ENCODE results near the gene CELA1. TPM values are rescaled to one million over a fixed set of nuclear protein-coding genes. Genes with fewer than 3 reads are reported as not detected.
"Not testable (repeated sequence)": the region's sequence is repeated elsewhere in the genome, so short reads cannot be mapped to it uniquely, and the experiment has no call there.

The CELA1 gene
- polyA plus RNA-seq, 1 donor: not detected

- Histone ChIP-seq H3K27ac (ENCODE audit: low read length) (no peak overlapping the region), H3K36me3 (ENCODE audit: control insufficient read depth, insufficient read depth, low read length) (no peaks in the 10 kb centered on the region), H3K9me3 (ENCODE audit: control insufficient read depth, low read depth, low read length) (no peaks in the 10 kb centered on the region), H3K4me3 (ENCODE audit: low read length) (no peak overlapping the region), H3K27me3 (ENCODE audit: control insufficient read depth, insufficient read depth, low read length) (no peaks in the 10 kb centered on the region), H3K4me1 (ENCODE audit: control insufficient read depth, insufficient read depth, low read length) (no peaks in the 10 kb centered on the region)
- DNase-seq: no peak
- WGBS (ENCODE audit: insufficient coverage, low lambda C conversion rate): no CpG with 5 or more reads among the region's 2 CpGs
Observed at GRCh38 chr12:51343201-51343600, 3.3 kb downstream of the CELA1 start.

GRCh38 chr12:51342416-51342815 is 4.1 kb downstream of the CELA1 start:
- WGBS (ENCODE audit: insufficient coverage, low lambda C conversion rate): no CpG with 5 or more reads among the region's 10 CpGs
- no peaks in the 10 kb centered on the region for H3K36me3 ChIP-seq (ENCODE audit: control insufficient read depth, insufficient read depth, low read length)
- no peak overlapping the region for H3K27ac ChIP-seq (ENCODE audit: low read length)
- DNase-seq: no peak
- no peaks in the 10 kb centered on the region for H3K27me3 ChIP-seq (ENCODE audit: control insufficient read depth, insufficient read depth, low read length)
- H3K4me1 ChIP-seq (ENCODE audit: control insufficient read depth, insufficient read depth, low read length): no peaks in the 10 kb centered on the region
- H3K4me3 ChIP-seq (ENCODE audit: low read length): no peak overlapping the region
- no peaks in the 10 kb centered on the region for H3K9me3 ChIP-seq (ENCODE audit: control insufficient read depth, low read depth, low read length)

DNA sequence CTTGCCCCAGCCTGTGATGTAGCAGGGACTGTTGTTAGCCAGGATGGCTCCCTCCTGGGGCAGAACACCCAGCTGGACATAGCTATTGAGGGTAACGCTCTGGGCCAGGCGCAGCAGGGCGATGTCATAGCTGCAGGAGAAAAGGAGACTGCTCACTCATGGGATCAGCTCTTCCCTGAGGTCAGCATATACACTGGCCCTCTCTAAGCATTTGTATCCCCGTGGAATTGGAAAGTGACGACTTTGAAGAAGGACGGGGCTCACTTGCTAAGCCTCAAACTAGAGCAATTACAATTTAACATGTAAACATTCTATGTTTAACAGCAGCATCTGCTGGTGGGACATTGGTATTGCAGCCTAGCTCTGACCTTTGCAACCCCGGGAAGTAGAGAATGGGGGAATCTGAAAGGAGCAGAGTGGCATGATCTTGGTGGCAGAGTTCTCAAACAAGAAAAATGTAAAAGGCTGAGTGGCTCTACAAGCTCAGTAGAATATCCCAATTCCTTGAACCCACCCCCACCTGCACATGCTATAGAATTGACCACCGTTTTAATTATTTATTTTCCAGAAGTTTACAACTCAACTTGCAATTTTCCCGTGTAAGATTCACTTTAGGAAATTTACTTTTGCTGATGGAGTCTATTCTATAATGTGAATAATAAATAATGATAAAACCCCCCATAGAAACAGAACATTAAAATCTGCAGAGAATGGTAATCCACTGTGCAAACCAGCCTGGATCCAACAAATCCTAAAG is 5.0 kb downstream of the CELA1 start:
- WGBS (ENCODE audit: insufficient coverage, low lambda C conversion rate): 100% methylated on average over 1 of the region's 9 CpGs
- Histone ChIP-seq H3K4me1 (ENCODE audit: control insufficient read depth, insufficient read depth, low read length) (no peaks in the 10 kb centered on the region), H3K36me3 (ENCODE audit: control insufficient read depth, insufficient read depth, low read length) (no peaks in the 10 kb centered on the region), H3K27ac (ENCODE audit: low read length) (no peak overlapping the region), H3K4me3 (ENCODE audit: low read length) (no peak overlapping the region), H3K27me3 (ENCODE audit: control insufficient read depth, insufficient read depth, low read length) (no peaks in the 10 kb centered on the region), H3K9me3 (ENCODE audit: control insufficient read depth, low read depth, low read length) (no peaks in the 10 kb centered on the region)
- peak; percentile 69 to 79 for DNase-seq

GRCh38 chr12:51339750-51340149 is 6.7 kb downstream of the CELA1 start:
- no peak for DNase-seq
- no peaks in the 10 kb centered on the region for H3K36me3 ChIP-seq (ENCODE audit: control insufficient read depth, insufficient read depth, low read length)
- H3K9me3 ChIP-seq (ENCODE audit: control insufficient read depth, low read depth, low read length): no peaks in the 10 kb centered on the region
- H3K27ac ChIP-seq (ENCODE audit: low read length): no peak overlapping the region
- H3K4me3 ChIP-seq (ENCODE audit: low read length): no peak overlapping the region
- no peaks in the 10 kb centered on the region for H3K27me3 ChIP-seq (ENCODE audit: control insufficient read depth, insufficient read depth, low read length)
- 60% methylated on average over 1 of the region's 6 CpGs for WGBS (ENCODE audit: insufficient coverage, low lambda C conversion rate)
- peaks cover 5% of the 10 kb centered on the region for H3K4me1 ChIP-seq (ENCODE audit: control insufficient read depth, insufficient read depth, low read length)

DNA sequence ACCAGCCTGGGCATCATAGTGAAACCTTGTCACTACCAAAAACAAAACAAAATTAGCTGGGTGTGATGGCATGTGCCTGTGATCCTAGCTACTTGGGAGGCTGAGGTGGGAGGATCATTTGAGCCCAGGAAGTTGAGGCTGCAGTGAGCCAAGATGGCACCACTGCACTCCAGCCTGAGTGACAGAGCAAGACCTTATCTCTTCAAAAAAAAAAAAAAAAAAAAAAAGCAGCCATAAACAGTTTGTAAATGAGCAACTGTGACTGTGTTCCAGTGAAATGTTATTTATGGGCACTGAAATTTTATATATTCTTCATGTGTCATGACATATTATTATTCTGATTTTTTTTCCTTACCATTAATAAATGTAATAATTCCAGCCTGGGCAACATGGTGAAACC is 9.1 kb downstream of the CELA1 start:
- DNase-seq; H3K9me3 ChIP-seq (ENCODE audit: control insufficient read depth, low read depth, low read length); H3K27ac ChIP-seq (ENCODE audit: low read length); H3K4me3 ChIP-seq (ENCODE audit: low read length); H3K4me1 ChIP-seq (ENCODE audit: control insufficient read depth, insufficient read depth, low read length); H3K36me3 ChIP-seq (ENCODE audit: control insufficient read depth, insufficient read depth, low read length); H3K27me3 ChIP-seq (ENCODE audit: control insufficient read depth, insufficient read depth, low read length): not testable (repeated sequence)

DNA sequence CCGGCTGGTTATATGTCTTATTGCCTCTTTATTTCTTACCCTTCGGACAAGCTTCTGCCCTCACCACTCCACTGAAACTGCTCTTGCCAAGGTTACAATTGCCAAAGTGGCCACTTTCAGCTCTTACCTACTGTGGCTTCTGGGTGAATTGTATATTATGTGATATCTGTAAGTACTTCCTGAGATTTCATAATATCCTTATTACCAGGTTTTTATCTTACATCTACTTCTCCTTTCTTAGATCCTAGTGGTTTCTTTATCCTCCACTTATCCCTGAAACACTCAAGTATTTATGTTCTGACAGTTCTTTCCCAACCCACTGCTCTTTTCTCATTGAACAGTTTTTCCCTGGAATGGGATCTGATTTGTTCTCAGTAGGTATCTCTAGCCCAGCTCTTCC is 10.5 kb downstream of the CELA1 start:
- DNase-seq: no peak
- WGBS (ENCODE audit: insufficient coverage, low lambda C conversion rate): no CpG with 5 or more reads among the region's 2 CpGs
- no peaks in the 10 kb centered on the region for H3K36me3 ChIP-seq (ENCODE audit: control insufficient read depth, insufficient read depth, low read length)
- H3K9me3 ChIP-seq (ENCODE audit: control insufficient read depth, low read depth, low read length): no peaks in the 10 kb centered on the region
- H3K4me1 ChIP-seq (ENCODE audit: control insufficient read depth, insufficient read depth, low read length): peaks cover 7% of the 10 kb centered on the region
- H3K27ac ChIP-seq (ENCODE audit: low read length): no peak overlapping the region
- H3K4me3 ChIP-seq (ENCODE audit: low read length): no peak overlapping the region
- no peaks in the 10 kb centered on the region for H3K27me3 ChIP-seq (ENCODE audit: control insufficient read depth, insufficient read depth, low read length)

DNA sequence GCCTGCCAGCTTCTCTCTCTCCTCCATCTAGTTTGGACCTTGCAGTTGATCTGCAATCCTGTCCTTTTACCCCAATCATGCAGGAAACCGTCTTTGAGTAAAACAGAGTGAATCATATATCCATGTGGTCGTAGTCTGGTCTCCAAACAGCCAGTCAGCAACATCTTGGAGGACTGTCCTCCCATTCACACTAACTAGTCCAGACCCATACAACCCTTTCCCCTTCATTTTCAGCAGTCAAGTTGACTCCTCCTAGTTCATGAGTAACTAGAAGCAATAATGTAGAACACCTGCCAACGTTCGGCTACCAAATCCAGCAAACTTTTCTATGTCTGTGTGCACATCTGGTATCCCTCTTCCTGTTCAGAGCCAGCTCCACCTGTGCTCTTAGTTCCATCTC is 11.7 kb downstream of the CELA1 start:
- Histone ChIP-seq H3K9me3 (ENCODE audit: control insufficient read depth, low read depth, low read length) (no peaks in the 10 kb centered on the region), H3K4me3 (ENCODE audit: low read length) (no peak overlapping the region), H3K27me3 (ENCODE audit: control insufficient read depth, insufficient read depth, low read length) (no peaks in the 10 kb centered on the region), H3K4me1 (ENCODE audit: control insufficient read depth, insufficient read depth, low read length) (peaks cover 7% of the 10 kb centered on the region), H3K27ac (ENCODE audit: low read length) (no peak overlapping the region), H3K36me3 (ENCODE audit: control insufficient read depth, insufficient read depth, low read length) (no peaks in the 10 kb centered on the region)
- WGBS (ENCODE audit: insufficient coverage, low lambda C conversion rate): no CpG with 5 or more reads among the region's 4 CpGs
- peak in 1 of 2 donors; percentile 26 for DNase-seq

DNA sequence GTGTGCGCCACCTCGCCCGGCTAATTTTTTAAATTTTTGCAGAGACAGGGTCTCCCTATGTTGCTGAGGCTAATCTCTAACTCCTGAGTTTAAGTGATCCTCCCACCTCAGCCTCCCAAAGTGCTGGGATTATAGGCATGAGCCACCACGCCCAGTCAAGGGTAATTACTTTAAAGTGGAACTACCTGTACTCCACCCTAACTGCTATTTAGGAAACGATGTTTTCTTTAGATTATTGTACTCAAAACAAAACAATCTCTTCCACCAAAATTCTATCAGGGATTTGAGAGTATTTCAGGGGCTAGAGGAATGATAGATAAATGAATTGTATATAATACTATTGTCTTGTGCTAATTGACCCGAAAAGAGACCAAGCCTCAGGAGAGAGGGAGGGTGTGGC is 12.9 kb downstream of the CELA1 start:
- H3K4me3 ChIP-seq (ENCODE audit: low read length): no peak overlapping the region
- DNase-seq: no peak
- peaks cover 7% of the 10 kb centered on the region for H3K4me1 ChIP-seq (ENCODE audit: control insufficient read depth, insufficient read depth, low read length)
- WGBS (ENCODE audit: insufficient coverage, low lambda C conversion rate): 63% methylated on average over 2 of the region's 6 CpGs
- H3K9me3 ChIP-seq (ENCODE audit: control insufficient read depth, low read depth, low read length): no peaks in the 10 kb centered on the region
- H3K27me3 ChIP-seq (ENCODE audit: control insufficient read depth, insufficient read depth, low read length): no peaks in the 10 kb centered on the region
- H3K27ac ChIP-seq (ENCODE audit: low read length): no peak overlapping the region
- no peaks in the 10 kb centered on the region for H3K36me3 ChIP-seq (ENCODE audit: control insufficient read depth, insufficient read depth, low read length)

GRCh38 chr12:51330186-51330585 is 16.3 kb downstream of the CELA1 start:
- Histone ChIP-seq H3K4me3 (ENCODE audit: low read length) (no peak overlapping the region), H3K4me1 (ENCODE audit: control insufficient read depth, insufficient read depth, low read length) (peaks cover 7% of the 10 kb centered on the region), H3K36me3 (ENCODE audit: control insufficient read depth, insufficient read depth, low read length) (no peaks in the 10 kb centered on the region), H3K27ac (ENCODE audit: low read length) (no peak overlapping the region), H3K27me3 (ENCODE audit: control insufficient read depth, insufficient read depth, low read length) (no peaks in the 10 kb centered on the region), H3K9me3 (ENCODE audit: control insufficient read depth, low read depth, low read length) (no peaks in the 10 kb centered on the region)
- no peak for DNase-seq

DNA sequence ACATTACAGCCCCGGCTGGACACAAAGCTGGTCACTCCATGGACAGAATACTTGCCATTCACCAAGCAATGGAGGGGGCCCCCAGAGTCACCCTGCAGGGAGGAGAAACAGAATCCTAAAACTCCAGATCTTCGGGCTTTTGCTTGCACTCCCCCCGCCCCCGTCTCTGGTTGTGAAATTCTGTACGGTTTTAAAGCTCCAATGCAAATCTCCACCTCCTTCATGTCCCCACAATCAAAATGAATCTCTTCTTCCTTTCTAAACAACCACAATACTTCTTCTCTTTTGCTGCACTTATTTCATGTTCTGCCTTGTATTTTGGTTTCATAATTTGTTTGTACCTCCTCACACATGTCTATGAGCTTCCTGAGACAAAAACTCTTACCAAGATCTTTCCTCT is 16.7 kb downstream of the CELA1 start:
- H3K27me3 ChIP-seq (ENCODE audit: control insufficient read depth, insufficient read depth, low read length): no peaks in the 10 kb centered on the region
- H3K4me3 ChIP-seq (ENCODE audit: low read length): no peak overlapping the region
- no peaks in the 10 kb centered on the region for H3K36me3 ChIP-seq (ENCODE audit: control insufficient read depth, insufficient read depth, low read length)
- no peaks in the 10 kb centered on the region for H3K9me3 ChIP-seq (ENCODE audit: control insufficient read depth, low read depth, low read length)
- no peak overlapping the region for H3K27ac ChIP-seq (ENCODE audit: low read length)
- H3K4me1 ChIP-seq (ENCODE audit: control insufficient read depth, insufficient read depth, low read length): peaks cover 2% of the 10 kb centered on the region
- no peak for DNase-seq
- no CpG with 5 or more reads among the region's 5 CpGs for WGBS (ENCODE audit: insufficient coverage, low lambda C conversion rate)

- Histone ChIP-seq H3K27me3 (ENCODE audit: control insufficient read depth, insufficient read depth, low read length) (no peaks in the 10 kb centered on the region), H3K4me1 (ENCODE audit: control insufficient read depth, insufficient read depth, low read length) (no peaks in the 10 kb centered on the region), H3K4me3 (ENCODE audit: low read length) (no peak overlapping the region), H3K36me3 (ENCODE audit: control insufficient read depth, insufficient read depth, low read length) (no peaks in the 10 kb centered on the region), H3K9me3 (ENCODE audit: control insufficient read depth, low read depth, low read length) (no peaks in the 10 kb centered on the region), H3K27ac (ENCODE audit: low read length) (no peak overlapping the region)
- DNase-seq: no peak
- no CpG with 5 or more reads among the region's 4 CpGs for WGBS (ENCODE audit: insufficient coverage, low lambda C conversion rate)
Observed at GRCh38 chr12:51328587-51328986, 17.9 kb downstream of the CELA1 start.
